OCI-LY7 (cell line): ENCODE results near the gene ECE1. TPM values are rescaled to one million over a fixed set of nuclear protein-coding genes. Genes with fewer than 3 reads are reported as not detected.

Source experiments
- BruUV-seq: library from RNA; stranded (reverse); fragments of 400-500 nt; replicated peaks from 2 replicates; lab custom pipeline; 2021; lab: Mats Ljungman, UMichigan
- CTCF ChIA-PET: fragments of 300-600 bp; sonication (Branson Sonifier 250); formaldehyde crosslinking; loops from one replicate; lab custom pipeline; 2022; ENCODE audit warnings: antibody characterized with exemption; ENCODE audit not compliant: unreplicated experiment; lab: Charles Lee
- POLR2A ChIA-PET: fragments of 300-600 bp; sonication (Branson Sonifier 250); formaldehyde crosslinking; loops from one replicate; lab custom pipeline; 2022; ENCODE audit warnings: antibody characterized with exemption; lab: Charles Lee
- DNase-seq: peaks from one replicate; pipeline ENCODE4 v3.0.0-alpha.2; 2015; ENCODE audit warnings: low spot score
- H2AFZ ChIP-seq: fragments of 200-600 bp; sonication (generic), shearing (Covaris generic); 2 replicates; pipeline ENCODE4 v1.6.1; 2014; ENCODE audit warnings: mild to moderate bottlenecking, antibody characterized with exemption, low read length, moderate library complexity
- H3K27ac ChIP-seq: fragments of 200-600 bp; sonication (generic); 2 replicates; pipeline ENCODE4 v1.5.1; 2014; ENCODE audit warnings: mixed run types, low read depth, mild to moderate bottlenecking, moderate library complexity, low read length, inconsistent platforms; ENCODE audit not compliant: poor library complexity, severe bottlenecking
- H3K36me3 ChIP-seq: fragments of 200-600 bp; sonication (generic); 2 replicates; pipeline ENCODE4 v1.6.1; 2014; ENCODE audit warnings: mild to moderate bottlenecking, antibody characterized with exemption, low read length, moderate library complexity, mixed read lengths; ENCODE audit not compliant: insufficient read depth
- H3K4me1 ChIP-seq: fragments of 200-600 bp; sonication (generic); 2 replicates; pipeline ENCODE4 v1.5.1; 2014; ENCODE audit warnings: mild to moderate bottlenecking, low read length; ENCODE audit not compliant: insufficient read depth, poor library complexity, severe bottlenecking
- H3K4me2 ChIP-seq: fragments of 200-600 bp; sonication (generic); 2 replicates; pipeline ENCODE4 v1.6.1; 2014; ENCODE audit warnings: mild to moderate bottlenecking, low read length
- H3K4me3 ChIP-seq: fragments of 200-600 bp; sonication (generic); 2 replicates; pipeline ENCODE4 v1.5.1; 2014; ENCODE audit warnings: mild to moderate bottlenecking, low read depth, low read length; ENCODE audit not compliant: poor library complexity, severe bottlenecking
- H3K79me2 ChIP-seq: fragments of 200-600 bp; sonication (generic); 2 replicates; pipeline ENCODE4 v1.6.1; 2016; ENCODE audit warnings: low read depth, mild to moderate bottlenecking, low read length, moderate library complexity, mixed read lengths; ENCODE audit not compliant: insufficient read depth
- H3K9me2 ChIP-seq: fragments of 200-600 bp; sonication (generic); 2 replicates; pipeline ENCODE4 v1.6.1; 2016; ENCODE audit warnings: mild to moderate bottlenecking, low read length, mixed read lengths; ENCODE audit not compliant: insufficient read depth
- H3K9me3 ChIP-seq: fragments of 200-600 bp; sonication (generic); 2 replicates; pipeline ENCODE4 v1.6.1; 2014; ENCODE audit warnings: mild to moderate bottlenecking, mixed run types, low read length, mixed read lengths
- H4K20me1 ChIP-seq: fragments of 200-600 bp; sonication (generic); 2 replicates; pipeline ENCODE4 v1.6.1; 2014; ENCODE audit warnings: mild to moderate bottlenecking, antibody characterized with exemption, low read length, moderate library complexity, mixed read lengths; ENCODE audit not compliant: insufficient read depth
- EZH2phosphoT487 ChIP-seq: fragments of 200-600 bp; sonication (generic); IDR thresholded peaks from 2 replicates; pipeline ENCODE4 v1.6.1; 2018; ENCODE audit warnings: low read depth, borderline replicate concordance, mild to moderate bottlenecking, mixed run types, antibody characterized with exemption, low read length, moderate library complexity, mixed read lengths
- intact Hi-C: fragments of 100-400 bp; cut with micrococcal nuclease; formaldehyde crosslinking; loops from one replicate; pipeline ENCODE4 v1.10.0; 2022; ENCODE audit not compliant: unreplicated experiment
- total RNA-seq, 2 experiments: library from RNA; depleted of rRNA in 1 of 2; stranded (reverse); fragments of >200 nt in 1 of 2; shearing (Covaris generic) in 1 of 2; gene quantifications; 2 replicates each; pipeline ENCODE4 v1.2.3, GENCODE V29; 2014 to 2022
- TF ChIP-seq, protein P1 (sequence below): fragments of 200-600 bp; sonication (generic); conservative IDR thresholded peaks from 2 replicates; pipeline ENCODE4 v1.5.1; 2014; ENCODE audit warnings: mild to moderate bottlenecking, antibody characterized with exemption, low read length, moderate library complexity, mixed read lengths

The ECE1 gene
- total RNA-seq, 2 experiments from 2014 or later, result 20.0 to 32.8 TPM

DNA sequence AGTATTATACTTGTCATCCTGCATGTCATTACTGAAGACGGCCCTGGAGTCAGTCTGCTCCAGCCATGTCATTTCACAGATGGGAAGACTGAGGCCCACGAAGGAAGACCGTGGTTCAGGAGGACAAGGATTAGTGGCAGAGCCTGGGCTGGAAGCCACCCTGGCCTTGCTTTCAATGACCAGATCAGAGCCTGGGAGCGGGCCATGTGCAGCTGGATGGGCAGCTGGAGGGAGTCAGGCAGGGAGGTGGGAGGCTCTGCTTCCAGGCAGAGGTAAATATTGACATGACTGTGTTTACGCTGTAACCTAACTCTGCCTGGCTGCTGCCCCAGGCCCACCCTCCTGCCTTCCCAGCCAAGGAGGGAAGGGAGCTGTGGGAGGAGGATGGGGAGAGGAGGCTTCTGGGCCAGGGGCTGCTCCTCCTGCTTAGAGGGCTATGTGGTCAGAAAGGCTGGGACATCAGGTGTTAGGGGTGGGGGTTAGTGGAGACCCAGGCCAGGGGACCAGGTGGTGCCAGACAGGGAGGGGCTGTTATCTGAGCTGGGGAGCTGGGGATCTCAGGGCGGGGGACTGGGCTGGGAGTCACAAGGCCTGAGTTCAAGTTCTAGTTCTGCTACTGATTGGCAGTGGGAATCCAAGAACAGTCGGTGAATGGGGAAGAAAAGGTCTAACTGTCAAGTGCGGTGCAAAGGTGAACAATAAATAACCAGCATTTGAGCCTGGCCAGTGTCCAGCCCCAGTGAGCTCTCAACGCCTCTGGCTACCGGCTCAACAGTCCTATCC lies 48.5 kb upstream of the ECE1 start:
- Histone ChIP-seq H3K4me2 (no peak overlapping the region), H3K4me1 (peaks cover 54% of the 10 kb centered on the region), H3K27ac (no peak overlapping the region), H3K79me2 (no peaks in the 10 kb centered on the region; the same call in 1 of the 2 replicates), H3K4me3 (no peak overlapping the region), H3K36me3 (no peaks in the 10 kb centered on the region), H2AFZ (no peak overlapping the region), H4K20me1 (no peaks in the 10 kb centered on the region), H3K9me2 (no peaks in the 10 kb centered on the region), H3K9me3 (no peaks in the 10 kb centered on the region)
- ChIA-PET POLR2A (interaction anchor here (0.6 kb wide), 2 partner anchors 125 to 338 kb away, joined by 3 to 6 read pairs; no protein-coding TSS in a partner anchor), CTCF (interaction anchor here (1.0 kb wide), 2 partner anchors 13 to 53 kb away, joined by 6 to 12 read pairs; no protein-coding TSS in a partner anchor)
- no TSS peak for BruUV-seq
- no peak for DNase-seq
- intact Hi-C loops, result no loop called here
- TF ChIP-seq, protein P1, sequence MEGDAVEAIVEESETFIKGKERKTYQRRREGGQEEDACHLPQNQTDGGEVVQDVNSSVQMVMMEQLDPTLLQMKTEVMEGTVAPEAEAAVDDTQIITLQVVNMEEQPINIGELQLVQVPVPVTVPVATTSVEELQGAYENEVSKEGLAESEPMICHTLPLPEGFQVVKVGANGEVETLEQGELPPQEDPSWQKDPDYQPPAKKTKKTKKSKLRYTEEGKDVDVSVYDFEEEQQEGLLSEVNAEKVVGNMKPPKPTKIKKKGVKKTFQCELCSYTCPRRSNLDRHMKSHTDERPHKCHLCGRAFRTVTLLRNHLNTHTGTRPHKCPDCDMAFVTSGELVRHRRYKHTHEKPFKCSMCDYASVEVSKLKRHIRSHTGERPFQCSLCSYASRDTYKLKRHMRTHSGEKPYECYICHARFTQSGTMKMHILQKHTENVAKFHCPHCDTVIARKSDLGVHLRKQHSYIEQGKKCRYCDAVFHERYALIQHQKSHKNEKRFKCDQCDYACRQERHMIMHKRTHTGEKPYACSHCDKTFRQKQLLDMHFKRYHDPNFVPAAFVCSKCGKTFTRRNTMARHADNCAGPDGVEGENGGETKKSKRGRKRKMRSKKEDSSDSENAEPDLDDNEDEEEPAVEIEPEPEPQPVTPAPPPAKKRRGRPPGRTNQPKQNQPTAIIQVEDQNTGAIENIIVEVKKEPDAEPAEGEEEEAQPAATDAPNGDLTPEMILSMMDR, result no peak
- TF ChIP-seq EZH2phosphoT487, result no peak

DNA sequence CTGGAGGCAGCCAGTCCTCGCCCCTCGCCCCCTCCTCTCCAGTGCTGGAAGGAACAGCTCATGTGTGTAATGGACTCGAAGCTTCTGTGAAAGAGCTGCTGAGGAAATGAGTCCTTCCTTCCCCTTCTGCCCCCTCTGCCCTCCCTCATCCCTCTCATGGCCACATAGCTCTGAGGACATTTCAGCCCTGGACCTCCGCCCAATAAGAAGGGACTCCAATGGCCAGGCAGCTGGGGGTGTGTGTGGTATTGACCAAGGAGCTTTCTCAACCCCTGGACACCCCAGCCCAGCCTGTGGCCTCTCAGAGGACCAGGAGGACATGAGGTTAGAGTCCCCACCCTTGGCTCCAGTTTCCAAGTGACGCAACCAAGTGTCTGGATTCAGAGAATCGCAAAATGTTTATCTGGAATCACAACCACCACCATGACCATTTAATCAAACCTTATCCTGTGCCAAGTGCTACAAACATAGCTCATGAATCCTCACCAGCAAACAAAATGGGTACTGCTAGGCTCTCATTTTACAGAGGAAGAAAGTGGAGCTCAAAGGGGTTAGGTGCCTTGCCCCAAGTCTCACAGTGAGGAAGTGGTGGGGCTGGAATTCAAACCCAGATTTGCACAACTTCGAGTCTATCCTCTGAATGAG lies 47.8 kb upstream of the ECE1 start:
- TF ChIP-seq, protein P1, result no peak
- no peak for TF ChIP-seq EZH2phosphoT487
- H3K4me2 ChIP-seq, result peak overlapping the region; percentile 15; the same call in 1 of the 2 replicates
- no peak overlapping the region for H2AFZ ChIP-seq
- H3K36me3 ChIP-seq, result no peaks in the 10 kb centered on the region
- POLR2A ChIA-PET, result interaction anchor here (0.6 to 1.8 kb wide), 5 partner anchors 13 to 338 kb away, joined by 3 to 7 read pairs (median 4); no protein-coding TSS in a partner anchor
- H3K9me3 ChIP-seq, result no peaks in the 10 kb centered on the region
- intact Hi-C loops, result no loop called here
- H3K9me2 ChIP-seq, result no peaks in the 10 kb centered on the region
- H3K4me3 ChIP-seq, result no peak overlapping the region
- peaks cover 52% of the 10 kb centered on the region for H3K4me1 ChIP-seq
- DNase-seq, result no peak
- BruUV-seq, result no TSS peak
- no peaks in the 10 kb centered on the region for H4K20me1 ChIP-seq
- no peak overlapping the region for H3K27ac ChIP-seq
- CTCF ChIA-PET, result interaction anchor here (0.5 to 1.0 kb wide), 5 partner anchors 11 to 1281 kb away, joined by 3 to 12 read pairs (median 6); no protein-coding TSS in a partner anchor
- no peaks in the 10 kb centered on the region; the same call in 1 of the 2 replicates for H3K79me2 ChIP-seq
